Transverse colon (tissue), 4 donors: ENCODE data around the gene ZNF622. TPM values are rescaled to one million over a fixed set of nuclear protein-coding genes. Genes with fewer than 3 reads are reported as not detected.

ENCODE experiments used
- DNase-seq: peaks from one replicate; pipeline ENCODE4 v3.0.0-alpha.2; 2019
- H3K27ac ChIP-seq, 4 donors: fragments of 200-600 bp; sonication (generic); 2 replicates each; pipeline ENCODE4 v1.5.1; 2016 to 2018; ENCODE audit warnings: inconsistent platforms in 4 of 4
- H3K27me3 ChIP-seq: fragments of 200-600 bp; sonication (generic); 2 replicates; pipeline ENCODE4 v1.5.1; 2017; ENCODE audit warnings: inconsistent platforms
- H3K36me3 ChIP-seq, 4 donors: fragments of 200-600 bp; sonication (generic); 2 replicates each; pipeline ENCODE4 v1.5.1; 2017 to 2019; ENCODE audit warnings: inconsistent platforms in 4 of 4
- H3K4me1 ChIP-seq, 4 donors: fragments of 200-600 bp; sonication (generic); 2 replicates each; pipeline ENCODE4 v1.5.1; 2017 to 2020; ENCODE audit warnings: inconsistent platforms in 4 of 4
- H3K4me3 ChIP-seq, 4 donors: fragments of 200-600 bp; sonication (generic); 1 replicate in 1 of 4; 2 replicates in 3 of 4; pipeline versions ENCODE4 v1.5.1 to v1.6.1; 2017 to 2019; ENCODE audit warnings: inconsistent platforms in 4 of 4
- H3K9me3 ChIP-seq, 2 donors: fragments of 200-600 bp; sonication (generic); 2 replicates each; pipeline ENCODE4 v1.5.1; 2017 to 2019; ENCODE audit warnings: inconsistent platforms in 2 of 2
- EP300 ChIP-seq: sonication (generic); formaldehyde crosslinking; IDR thresholded peaks from one replicate; pipeline ENCODE4 v1.6.1; 2017; ENCODE audit warnings: antibody characterized with exemption, low read depth
- POLR2A ChIP-seq: fragments of 450-650 bp; IDR thresholded peaks from one replicate; pipeline ENCODE4 v1.6.1; 2016; ENCODE audit warnings: antibody characterized with exemption, mild to moderate bottlenecking, moderate library complexity
- POLR2AphosphoS5 ChIP-seq, 3 donors: sonication (generic); formaldehyde crosslinking; IDR thresholded peaks; one replicate each; pipeline ENCODE4 v1.6.1; 2016; ENCODE audit warnings: antibody characterized with exemption in 3 of 3
- WGBS, 2 donors: methylation state at CpG; one replicate each; pipeline ENCODE4 v1.1.5; 2018; ENCODE audit warnings: low coverage in 1 of 2; 5-methylcytosine and 5-hydroxymethylcytosine counted together
- in situ Hi-C, 4 donors: fragments of 200-750 bp; cut with MboI; loops; one replicate each; pipeline versions ENCODE4 v1.15.0 to v1.15.1; 2017; ENCODE audit warnings: low sequenced_read_pairs in 3 of 4, low pct_ligation_motif_present in 1 of 4, low pct_unique_long_range_greater_than_20kb in 1 of 4
- intact Hi-C: fragments of 100-400 bp; cut with DNase I; formaldehyde crosslinking; loops from one replicate; pipeline ENCODE4 v1.15.1; 2023; ENCODE audit warnings: low total_unique reads
- total RNA-seq, 4 donors: library from RNA; depleted of rRNA; stranded (reverse); fragments of >200 nt; gene quantifications; one replicate each; pipeline ENCODE4 v1.1.0, GENCODE V29; 2016
- TF ChIP-seq, protein P1 (sequence below), 5 experiments: fragments of 200-600 bp in 3 of 5; fragments of 450-650 bp in 2 of 5; sonication (generic) in 3 of 5; IDR thresholded peaks; 1 replicate in 2 of 5; 2 replicates in 3 of 5; pipeline ENCODE4 v1.5.1; 2016 to 2017; ENCODE audit warnings: antibody characterized with exemption in 5 of 5, inconsistent platforms in 3 of 5, mild to moderate bottlenecking in 2 of 5, moderate library complexity in 1 of 5

The ZNF622 gene
- total RNA-seq, 4 donors from 2014 or later = 21.3 to 137 (median 48.2) TPM

DNA sequence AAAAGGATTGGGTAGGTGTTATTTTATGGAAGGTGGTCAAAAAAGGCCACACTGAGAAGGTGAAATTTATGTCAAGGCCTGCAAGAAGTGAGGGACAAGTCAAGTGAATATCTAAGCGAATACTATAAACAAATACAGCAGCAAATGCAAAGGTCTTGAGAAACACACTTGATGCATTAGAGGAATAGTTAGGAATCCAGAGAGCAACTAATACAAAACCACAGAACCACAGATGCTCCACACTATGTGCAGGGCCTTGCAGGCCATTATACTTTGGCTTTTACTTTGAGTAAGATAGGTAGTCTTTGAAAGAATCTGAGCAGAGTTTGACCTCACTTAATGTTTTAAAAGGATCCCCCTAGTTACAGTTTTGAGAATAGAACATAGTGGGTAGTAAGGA is 4.6 kb downstream of the ZNF622 start:
- in situ Hi-C loops = no loop called here

DNA sequence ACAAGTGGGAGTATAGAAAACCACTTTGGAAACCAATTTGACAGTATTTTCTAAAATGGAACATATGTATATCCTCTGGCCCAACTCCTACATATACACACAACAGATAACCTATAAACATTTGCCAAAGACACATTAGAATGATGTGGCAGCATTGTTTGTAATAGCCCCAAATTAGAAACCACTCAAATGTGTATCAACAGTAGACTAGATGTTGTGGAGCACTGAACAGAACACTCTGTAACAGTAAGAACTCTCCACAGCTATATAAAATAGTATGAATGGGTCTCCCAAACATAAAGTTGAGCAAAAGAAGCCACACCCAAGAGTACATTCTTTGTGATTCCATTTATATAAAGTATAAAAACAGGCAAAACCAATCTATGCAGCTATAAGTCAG is 6.1 kb downstream of the ZNF622 start:
- intact Hi-C loops (no loop called here), in situ Hi-C loops (loop anchor here in 2 of 4 donors (10.0 kb wide), 1 partner anchor 295 kb away; no protein-coding TSS in a partner anchor)
- Histone ChIP-seq H3K4me1 (peaks cover 8 to 86% (median 39%) of the 10 kb centered on the region in 4 donors), H3K4me3 (no peak overlapping the region), H3K36me3 (peaks cover 0 to 65% (median 20%) of the 10 kb centered on the region in 4 donors), H3K27me3 (no peaks in the 10 kb centered on the region), H3K27ac (no peak overlapping the region), H3K9me3 (no peaks in the 10 kb centered on the region)
- no peak for DNase-seq
- TF ChIP-seq POLR2AphosphoS5 (IDR thresholded peaks at IDR 0.05) = no peak
- TF ChIP-seq EP300 = no peak
- TF ChIP-seq, protein P1, sequence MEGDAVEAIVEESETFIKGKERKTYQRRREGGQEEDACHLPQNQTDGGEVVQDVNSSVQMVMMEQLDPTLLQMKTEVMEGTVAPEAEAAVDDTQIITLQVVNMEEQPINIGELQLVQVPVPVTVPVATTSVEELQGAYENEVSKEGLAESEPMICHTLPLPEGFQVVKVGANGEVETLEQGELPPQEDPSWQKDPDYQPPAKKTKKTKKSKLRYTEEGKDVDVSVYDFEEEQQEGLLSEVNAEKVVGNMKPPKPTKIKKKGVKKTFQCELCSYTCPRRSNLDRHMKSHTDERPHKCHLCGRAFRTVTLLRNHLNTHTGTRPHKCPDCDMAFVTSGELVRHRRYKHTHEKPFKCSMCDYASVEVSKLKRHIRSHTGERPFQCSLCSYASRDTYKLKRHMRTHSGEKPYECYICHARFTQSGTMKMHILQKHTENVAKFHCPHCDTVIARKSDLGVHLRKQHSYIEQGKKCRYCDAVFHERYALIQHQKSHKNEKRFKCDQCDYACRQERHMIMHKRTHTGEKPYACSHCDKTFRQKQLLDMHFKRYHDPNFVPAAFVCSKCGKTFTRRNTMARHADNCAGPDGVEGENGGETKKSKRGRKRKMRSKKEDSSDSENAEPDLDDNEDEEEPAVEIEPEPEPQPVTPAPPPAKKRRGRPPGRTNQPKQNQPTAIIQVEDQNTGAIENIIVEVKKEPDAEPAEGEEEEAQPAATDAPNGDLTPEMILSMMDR (IDR thresholded peaks at IDR 0.05) = no peak
- TF ChIP-seq POLR2A = no peak

More for the DNA sequence above, 4.6 kb downstream of the ZNF622 start:
- Histone ChIP-seq H3K27me3 (no peaks in the 10 kb centered on the region), H3K9me3 (no peaks in the 10 kb centered on the region), H3K4me1 (peaks cover 8 to 87% (median 41%) of the 10 kb centered on the region in 4 donors), H3K4me3 (no peak overlapping the region), H3K27ac (no peak overlapping the region), H3K36me3 (peaks cover 0 to 55% (median 20%) of the 10 kb centered on the region in 4 donors)
- no peak for DNase-seq
- TF ChIP-seq POLR2A (no peak), POLR2AphosphoS5 (IDR thresholded peaks at IDR 0.05) (no peak), EP300 (no peak)
- TF ChIP-seq, protein P1 (IDR thresholded peaks at IDR 0.05) = no peak
- WGBS, 2 donors = 72 to 100% methylated on average over 1 of the region's 1 CpG
- intact Hi-C loops = no loop called here

DNA sequence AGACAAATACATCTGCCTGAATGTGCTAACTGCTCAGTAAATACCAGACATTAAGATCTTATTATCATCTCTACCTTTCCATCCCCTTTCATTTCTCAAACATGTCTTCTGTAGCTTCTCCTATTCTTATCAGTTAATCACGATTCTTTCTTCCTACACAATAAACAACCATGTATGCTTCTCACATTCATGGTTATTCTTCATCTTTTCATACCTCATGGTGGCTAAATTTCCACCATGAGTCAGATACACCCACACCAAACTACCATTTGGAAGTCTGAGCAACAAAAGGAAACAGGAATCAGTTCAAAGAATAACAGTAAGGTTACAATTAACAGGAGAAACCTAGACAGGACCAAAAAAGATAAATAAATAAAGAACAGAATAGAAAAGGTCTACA is 7.7 kb downstream of the ZNF622 start:
- no peaks in the 10 kb centered on the region for H3K27me3 ChIP-seq
- no peak overlapping the region for H3K4me3 ChIP-seq
- peaks cover 0 to 60% (median 18%) of the 10 kb centered on the region in 4 donors for H3K36me3 ChIP-seq
- intact Hi-C loops = no loop called here
- peaks cover 8 to 70% (median 25%) of the 10 kb centered on the region in 4 donors for H3K4me1 ChIP-seq
- H3K9me3 ChIP-seq = no peaks in the 10 kb centered on the region
- WGBS, 2 donors = 18 to 38% methylated on average over 1 of the region's 1 CpG
- no peak for TF ChIP-seq EP300
- TF ChIP-seq POLR2A = no peak
- TF ChIP-seq, protein P1 (IDR thresholded peaks at IDR 0.05) = no peak
- no peak for TF ChIP-seq POLR2AphosphoS5 (IDR thresholded peaks at IDR 0.05)
- no peak for DNase-seq
- H3K27ac ChIP-seq = no peak overlapping the region
- in situ Hi-C loops = loop anchor here in 2 of 4 donors (10.0 kb wide), 1 partner anchor 293 kb away; no protein-coding TSS in a partner anchor

DNA sequence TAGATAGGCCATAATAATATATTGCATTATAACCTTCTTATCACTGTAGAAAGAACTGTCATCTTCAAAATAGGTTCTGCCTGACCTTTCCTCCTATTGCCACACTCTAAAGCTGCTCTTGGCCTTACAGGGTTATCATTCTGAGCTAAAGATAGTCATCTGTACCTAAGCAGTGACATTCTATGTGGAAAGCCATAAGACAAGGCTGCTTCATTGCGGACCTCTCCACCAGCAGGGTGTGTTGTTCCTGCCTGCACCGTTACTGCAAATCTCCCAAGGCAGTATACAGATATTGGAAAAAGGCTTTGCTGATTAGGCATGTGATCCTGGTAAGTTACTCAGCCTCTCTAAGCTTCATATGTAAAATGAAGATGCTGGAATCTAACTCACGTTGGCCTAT is 8.1 kb downstream of the ZNF622 start:
- TF ChIP-seq EP300 (no peak), POLR2AphosphoS5 (IDR thresholded peaks at IDR 0.05) (no peak), POLR2A (no peak)
- TF ChIP-seq, protein P1 (IDR thresholded peaks at IDR 0.05) = no peak
- no peaks in the 10 kb centered on the region for H3K9me3 ChIP-seq
- DNase-seq = no peak
- peaks cover 0 to 58% (median 18%) of the 10 kb centered on the region in 4 donors for H3K36me3 ChIP-seq
- no peak overlapping the region for H3K27ac ChIP-seq
- in situ Hi-C loops = loop anchor here in 2 of 4 donors (10.0 kb wide), 1 partner anchor 293 kb away; no protein-coding TSS in a partner anchor
- no peaks in the 10 kb centered on the region for H3K27me3 ChIP-seq
- 63 to 75% methylated on average over 3 of the region's 3 CpGs for WGBS, 2 donors
- peaks cover 8 to 66% (median 23%) of the 10 kb centered on the region in 4 donors for H3K4me1 ChIP-seq
- H3K4me3 ChIP-seq = no peak overlapping the region
- intact Hi-C loops = no loop called here
